Smooth muscle cell (in vitro differentiated cells): ENCODE results near the gene IRGM. TPM values are rescaled to one million over a fixed set of nuclear protein-coding genes. Genes with fewer than 3 reads are reported as not detected.
A peak's percentile ranks its signal among the peaks of the same experiment; 100 is the strongest.
"Not testable (repeated sequence)": the region's sequence is repeated elsewhere in the genome, so short reads cannot be mapped to it uniquely, and the experiment has no call there.

Experiments
- DNase-seq: peaks from one replicate; lab custom pipeline; 2025; ENCODE audit not compliant: unreplicated experiment; lab: John Stamatoyannopoulos, UW
- H2AFZ ChIP-seq: fragments of 200-600 bp; sonication (generic); 2 replicates; pipeline ENCODE4 v1.6.0; 2016; ENCODE audit warnings: antibody characterized with exemption, low read depth, mild to moderate bottlenecking
- H3F3A ChIP-seq: fragments of 200-600 bp; sonication (generic); 2 replicates; pipeline ENCODE4 v1.6.0; 2017; ENCODE audit warnings: antibody characterized with exemption, low read depth
- H3K27ac ChIP-seq: fragments of 200-600 bp; sonication (generic); 2 replicates; pipeline ENCODE4 v1.5.1; 2016; ENCODE audit warnings: low read depth, mild to moderate bottlenecking
- H3K27me3 ChIP-seq: fragments of 200-600 bp; sonication (generic); 2 replicates; pipeline ENCODE4 v1.6.1; 2016; ENCODE audit warnings: low read depth, mild to moderate bottlenecking
- H3K36me3 ChIP-seq: fragments of 200-600 bp; sonication (generic); 2 replicates; pipeline ENCODE4 v1.5.1; 2016; ENCODE audit warnings: low read depth
- H3K4me1 ChIP-seq: fragments of 200-600 bp; sonication (generic); 2 replicates; pipeline ENCODE4 v1.5.1; 2016; ENCODE audit warnings: low read depth
- H3K4me2 ChIP-seq: fragments of 200-600 bp; sonication (generic); 2 replicates; pipeline ENCODE4 v1.6.0; 2016; ENCODE audit warnings: mild to moderate bottlenecking
- H3K4me3 ChIP-seq: fragments of 200-600 bp; sonication (generic); 2 replicates; pipeline ENCODE4 v1.5.1; 2016; ENCODE audit warnings: mild to moderate bottlenecking
- H3K79me2 ChIP-seq: fragments of 200-600 bp; sonication (generic); 2 replicates; pipeline ENCODE4 v1.6.0; 2016; ENCODE audit warnings: low read depth, mild to moderate bottlenecking
- H3K9ac ChIP-seq: fragments of 200-600 bp; sonication (generic); 2 replicates; pipeline ENCODE4 v1.6.0; 2016; ENCODE audit warnings: low read depth
- H3K9me3 ChIP-seq: fragments of 200-600 bp; sonication (generic); replicated peaks from 2 replicates; pipeline ENCODE4 v1.5.1; 2016; ENCODE audit warnings: low read depth
- H4K20me1 ChIP-seq: fragments of 200-600 bp; sonication (generic); 2 replicates; pipeline ENCODE4 v1.6.0; 2016; ENCODE audit warnings: low read depth
- CTCF ChIP-seq: fragments of 200-600 bp; sonication (generic); IDR thresholded peaks from 2 replicates; pipeline ENCODE4 v1.5.1; 2017; ENCODE audit warnings: borderline replicate concordance, mild to moderate bottlenecking, antibody characterized with exemption; ENCODE audit not compliant: insufficient read depth, poor library complexity, severe bottlenecking
- WGBS: methylation state at CpG from one replicate; pipeline ENCODE4 v1.1.7; 2016; ENCODE audit warnings: low lambda C conversion rate; 5-methylcytosine and 5-hydroxymethylcytosine counted together
- polyA plus RNA-seq: library from polyadenylated mRNA; unstranded; fragments of >200 nt; fragmentation: Nextera tagmentation; extraction: Ambion mirVana; gene quantifications from 2 replicates; pipeline ENCODE4 v1.2.1, GENCODE V29; 2016
- total RNA-seq: library from RNA; depleted of rRNA; stranded (reverse); fragments of >200 nt; gene quantifications from 2 replicates; pipeline ENCODE4 v1.2.3, GENCODE V29; 2014

Gene IRGM
- total RNA-seq (0.13 TPM in 1 of 2 replicates, not detected in the other), polyA plus RNA-seq (0.67 TPM in 1 of 2 replicates, not detected in the other)

- H3K9me3 ChIP-seq, H3K4me1 ChIP-seq, H3K4me2 ChIP-seq, H3K36me3 ChIP-seq, H3F3A ChIP-seq, H2AFZ ChIP-seq, H3K27ac ChIP-seq, H3K4me3 ChIP-seq, DNase-seq, H3K9ac ChIP-seq, H4K20me1 ChIP-seq, H3K79me2 ChIP-seq, H3K27me3 ChIP-seq: not testable (repeated sequence)
- 84% methylated on average over 3 of the region's 3 CpGs for WGBS
Observed at GRCh38 chr5:150846308-150846653, at the start of gene IRGM. Gene IRGM (plus strand): TSS chr5:150846521. CDS start chr5:150848124, 1,603 bp downstream.

GRCh38 chr5:150797384-150797783 lies 48.9 kb upstream of the IRGM start:
- peaks cover 10% of the 10 kb centered on the region for H3K36me3 ChIP-seq
- no peaks in the 10 kb centered on the region for H3K9me3 ChIP-seq
- no peak for TF ChIP-seq CTCF
- no peaks in the 10 kb centered on the region for H3K27me3 ChIP-seq
- 100% methylated on average over 2 of the region's 2 CpGs for WGBS
- no peak for DNase-seq
- H4K20me1 ChIP-seq, result peaks cover 25% of the 10 kb centered on the region
- H3F3A ChIP-seq, result peaks cover 29% of the 10 kb centered on the region
- peaks cover 46% of the 10 kb centered on the region for H3K79me2 ChIP-seq
- no peak overlapping the region for H3K4me2 ChIP-seq
- no peak overlapping the region for H3K9ac ChIP-seq
- no peak overlapping the region for H3K27ac ChIP-seq
- no peak overlapping the region for H2AFZ ChIP-seq
- H3K4me3 ChIP-seq, result no peak overlapping the region
- H3K4me1 ChIP-seq, result peaks cover 3% of the 10 kb centered on the region

- Histone ChIP-seq H3F3A (peaks cover 13% of the 10 kb centered on the region), H3K27me3 (no peaks in the 10 kb centered on the region), H3K9me3 (no peaks in the 10 kb centered on the region), H3K9ac (peak overlapping the region; percentile 16), H3K4me3 (peak overlapping the region; percentile 54), H2AFZ (peak overlapping the region; percentile 90), H3K36me3 (no peaks in the 10 kb centered on the region), H3K4me2 (peak overlapping the region; percentile 88), H3K4me1 (no peaks in the 10 kb centered on the region), H4K20me1 (peaks cover 5% of the 10 kb centered on the region), H3K79me2 (peaks cover 7% of the 10 kb centered on the region), H3K27ac (peak overlapping the region; percentile 53)
- whole genome bisulfite sequencing, result 6% methylated on average over 15 of the region's 15 CpGs
- peak; percentile 52 for TF ChIP-seq CTCF
- no peak for DNase-seq
Observed at GRCh38 chr5:150801117-150801927, 45.0 kb upstream of the IRGM start.

- H3K9ac ChIP-seq, result no peak overlapping the region
- TF ChIP-seq CTCF, result no peak
- no peak for DNase-seq
- H2AFZ ChIP-seq, result no peak overlapping the region
- H3K27ac ChIP-seq, result no peak overlapping the region
- H4K20me1 ChIP-seq, result no peaks in the 10 kb centered on the region
- WGBS, result 94% methylated on average over 6 of the region's 6 CpGs
- H3K36me3 ChIP-seq, result no peaks in the 10 kb centered on the region
- peaks cover 1% of the 10 kb centered on the region for H3F3A ChIP-seq
- H3K4me1 ChIP-seq, result no peaks in the 10 kb centered on the region
- H3K4me2 ChIP-seq, result no peak overlapping the region
- H3K4me3 ChIP-seq, result no peak overlapping the region
- H3K27me3 ChIP-seq, result no peaks in the 10 kb centered on the region
- H3K9me3 ChIP-seq, result no peaks in the 10 kb centered on the region
- H3K79me2 ChIP-seq, result no peaks in the 10 kb centered on the region
Observed at GRCh38 chr5:150804388-150804787, 41.9 kb upstream of the IRGM start.
